IMR-90 (cell line): ENCODE data around the gene GPC5. TPM values are rescaled to one million over a fixed set of nuclear protein-coding genes. Genes with fewer than 3 reads are reported as not detected.

ENCODE experiments used
- ATAC-seq: fragments of 200-7000 bp; cut with Tn5 transposase; 2 replicates; pipeline ENCODE4 v1.9.1; 2020; ENCODE audit warnings: low read depth, mild to moderate bottlenecking, moderate library complexity
- BruUV-seq: library from RNA; stranded (reverse); fragments of 400-500 nt; replicated peaks from 2 replicates; lab custom pipeline; 2021; lab: Mats Ljungman, UMichigan
- CTCF ChIA-PET: fragments of 300-600 bp; formaldehyde crosslinking; extraction: SDS; loops from one replicate; lab custom pipeline; 2021; ENCODE audit warnings: antibody characterized with exemption; lab: Yijun Ruan, JAX
- POLR2A ChIA-PET: fragments of 300-600 bp; sonication (Branson Sonifier 250); formaldehyde crosslinking; loops from one replicate; lab custom pipeline; 2022; ENCODE audit warnings: antibody characterized with exemption; ENCODE audit not compliant: unreplicated experiment; lab: Charles Lee
- DNase-seq: peaks from one replicate; pipeline ENCODE4 v3.0.0; 2013
- H2AFZ ChIP-seq: replicated peaks from 2 replicates; pipeline ENCODE3; 2013; ENCODE audit warnings: low read length, mild to moderate bottlenecking; ENCODE audit not compliant: poor library complexity
- H2AK5ac ChIP-seq: 2 replicates; pipeline ENCODE4 v1.6.1; 2013; ENCODE audit warnings: low read depth, low read length, inconsistent platforms
- H2AK9ac ChIP-seq: replicated peaks from 2 replicates; pipeline ENCODE3; 2013; ENCODE audit warnings: mild to moderate bottlenecking, low read depth, low read length, moderate library complexity; ENCODE audit not compliant: poor library complexity
- H2BK120ac ChIP-seq: 2 replicates; pipeline ENCODE4 v1.6.1; 2013; ENCODE audit warnings: low read depth, low read length, inconsistent platforms
- H2BK15ac ChIP-seq: 3 replicates; pipeline ENCODE4 v1.6.1; 2013; ENCODE audit warnings: low read depth, low read length, inconsistent platforms
- H2BK20ac ChIP-seq: 2 replicates; pipeline ENCODE4 v1.6.1; 2013; ENCODE audit warnings: low read depth, mild to moderate bottlenecking, inconsistent platforms, low read length, moderate library complexity
- H2BK5ac ChIP-seq: 2 replicates; pipeline ENCODE4 v1.6.1; 2013; ENCODE audit warnings: mild to moderate bottlenecking, low read depth, low read length, inconsistent platforms; ENCODE audit not compliant: poor library complexity, severe bottlenecking
- H3K14ac ChIP-seq: replicated peaks from 2 replicates; pipeline ENCODE4 v1.6.1; 2013; ENCODE audit warnings: low read depth, low read length, inconsistent platforms
- H3K18ac ChIP-seq: 2 replicates; pipeline ENCODE4 v1.6.1; 2013; ENCODE audit warnings: low read depth, low read length, control low read depth
- H3K23ac ChIP-seq: 2 replicates; pipeline ENCODE4 v1.6.1; 2013; ENCODE audit warnings: low read depth, low read length, inconsistent platforms
- H3K27ac ChIP-seq: 2 replicates; pipeline ENCODE4 v1.5.1; 2013; ENCODE audit warnings: mild to moderate bottlenecking, control low read depth, low read length; ENCODE audit not compliant: insufficient read depth
- H3K27me3 ChIP-seq: 2 replicates; pipeline ENCODE4 v1.6.1; 2013; ENCODE audit warnings: low read length; ENCODE audit not compliant: control insufficient read depth, insufficient read depth
- H3K36me3 ChIP-seq: 2 replicates; pipeline ENCODE4 v1.6.1; 2013; ENCODE audit warnings: low read length, mixed read lengths; ENCODE audit not compliant: control insufficient read depth, insufficient read depth
- H3K4ac ChIP-seq: 2 replicates; pipeline ENCODE4 v1.6.1; 2013; ENCODE audit warnings: low read depth, low read length, inconsistent platforms
- H3K4me1 ChIP-seq: 2 replicates; pipeline ENCODE4 v1.6.1; 2013; ENCODE audit warnings: low read length, mixed read lengths; ENCODE audit not compliant: control insufficient read depth, insufficient read depth
- H3K4me2 ChIP-seq: 2 replicates; pipeline ENCODE4 v1.6.1; 2013; ENCODE audit warnings: low read depth, mild to moderate bottlenecking, control low read depth, low read length, moderate library complexity
- H3K4me3 ChIP-seq: 2 replicates; pipeline ENCODE4 v1.5.1; 2013; ENCODE audit warnings: low read depth, mild to moderate bottlenecking, control low read depth, low read length, moderate library complexity; ENCODE audit not compliant: insufficient read depth
- H3K56ac ChIP-seq: 2 replicates; pipeline ENCODE4 v1.6.1; 2013; ENCODE audit warnings: low read length, inconsistent platforms; ENCODE audit not compliant: insufficient read depth; ENCODE audit errors: extremely low read depth
- H3K79me1 ChIP-seq, 2 experiments: 2 replicates each; pipeline ENCODE4 v1.6.1; 2013; ENCODE audit warnings: low read length in 2 of 2, inconsistent platforms in 1 of 2, low read depth in 1 of 2
- H3K9ac ChIP-seq: 2 replicates; pipeline ENCODE4 v1.6.1; 2013; ENCODE audit warnings: low read depth, low read length, control low read depth
- H3K9me1 ChIP-seq: 2 replicates; pipeline ENCODE4 v1.6.1; 2013; ENCODE audit warnings: low read length, inconsistent platforms; ENCODE audit not compliant: insufficient read depth
- H3K9me3 ChIP-seq: 2 replicates; pipeline ENCODE4 v1.6.1; 2013; ENCODE audit warnings: low read length; ENCODE audit not compliant: control insufficient read depth, insufficient read depth
- H4K20me1 ChIP-seq: 2 replicates; pipeline ENCODE4 v1.6.1; 2013; ENCODE audit warnings: low read length, inconsistent platforms; ENCODE audit not compliant: insufficient read depth
- H4K5ac ChIP-seq: 2 replicates; pipeline ENCODE4 v1.6.1; 2013; ENCODE audit warnings: mild to moderate bottlenecking, low read depth, low read length, control low read depth
- H4K8ac ChIP-seq, 2 experiments: 2 replicates each; pipeline ENCODE4 v1.6.1; 2013; ENCODE audit warnings: low read depth in 2 of 2, low read length in 2 of 2, control low read depth in 1 of 2, inconsistent platforms in 1 of 2
- H4K91ac ChIP-seq: 2 replicates; pipeline ENCODE4 v1.6.1; 2013; ENCODE audit warnings: low read depth, low read length, inconsistent platforms; ENCODE audit not compliant: insufficient read depth
- BHLHE40 ChIP-seq: fragments of 150-350 bp; IDR thresholded peaks from 2 replicates; pipeline ENCODE4 v1.6.1; 2016; ENCODE audit warnings: mild to moderate bottlenecking, low read depth, low read length
- CEBPB ChIP-seq: IDR thresholded peaks from 2 replicates; pipeline ENCODE4 v1.6.1; 2012; ENCODE audit warnings: low read depth, low read length, improper control_type of control experiment
- CHD1 ChIP-seq: IDR thresholded peaks from 2 replicates; pipeline ENCODE4 v1.6.1; 2012; ENCODE audit warnings: low read depth, low read length, improper control_type of control experiment
- CTCF ChIP-seq: conservative IDR thresholded peaks from 2 replicates; pipeline ENCODE4 v1.5.1; 2012; ENCODE audit warnings: mild to moderate bottlenecking, low read depth, low read length, improper control_type of control experiment
- ELK1 ChIP-seq: fragments of 150-350 bp; IDR thresholded peaks from 2 replicates; pipeline ENCODE4 v1.6.1; 2016; ENCODE audit warnings: low read depth, mild to moderate bottlenecking, low read length, moderate library complexity, borderline replicate concordance
- FOS ChIP-seq: fragments of 150-350 bp; IDR thresholded peaks from 2 replicates; pipeline ENCODE4 v1.6.1; 2016; ENCODE audit warnings: low read depth, low read length
- MAFK ChIP-seq: IDR thresholded peaks from 2 replicates; pipeline ENCODE4 v1.6.1; 2012; ENCODE audit warnings: low read depth, low read length, improper control_type of control experiment
- MAZ ChIP-seq: IDR thresholded peaks from 2 replicates; pipeline ENCODE4 v1.6.1; 2012; ENCODE audit warnings: low read depth, mild to moderate bottlenecking, low read length, improper control_type of control experiment, moderate library complexity, borderline replicate concordance
- MXI1 ChIP-seq: IDR thresholded peaks from 2 replicates; pipeline ENCODE4 v1.6.1; 2012; ENCODE audit warnings: low read depth, mild to moderate bottlenecking, low read length, moderate library complexity, borderline replicate concordance
- NFE2L2 ChIP-seq: fragments of 150-350 bp; IDR thresholded peaks from 2 replicates; pipeline ENCODE4 v1.6.1; 2016; ENCODE audit warnings: low read depth, mild to moderate bottlenecking, low read length
- POLR2A ChIP-seq: IDR thresholded peaks from 2 replicates; pipeline ENCODE4 v1.6.1; 2012; ENCODE audit warnings: mild to moderate bottlenecking, low read depth, low read length
- RAD21 ChIP-seq: IDR thresholded peaks from 2 replicates; pipeline ENCODE4 v1.6.1; 2012; ENCODE audit warnings: low read length, improper control_type of control experiment
- RCOR1 ChIP-seq: IDR thresholded peaks from 2 replicates; pipeline ENCODE4 v1.6.1; 2012; ENCODE audit warnings: mild to moderate bottlenecking, low read length, improper control_type of control experiment; ENCODE audit not compliant: insufficient replicate concordance
- RFX5 ChIP-seq: IDR thresholded peaks from 2 replicates; pipeline ENCODE4 v1.8.0; 2012; ENCODE audit warnings: low read depth, mild to moderate bottlenecking, low read length, moderate library complexity
- SMC3 ChIP-seq: fragments of 150-350 bp; IDR thresholded peaks from 2 replicates; pipeline ENCODE4 v1.6.1; 2016; ENCODE audit warnings: low read depth, mild to moderate bottlenecking, antibody characterized with exemption, low read length, moderate library complexity
- USF2 ChIP-seq: fragments of 150-350 bp; IDR thresholded peaks from 2 replicates; pipeline ENCODE4 v1.6.1; 2017; ENCODE audit warnings: mild to moderate bottlenecking, antibody characterized with exemption, low read length, low read depth
- WGBS, 2 experiments: methylation state at CpG; one replicate each; pipeline versions ENCODE4 v1.1.5 to v1.1.7; 2013; ENCODE audit warnings: missing lambda C conversion rate in 2 of 2; ENCODE audit not compliant: insufficient read length in 1 of 2; ENCODE audit errors: extremely low coverage in 2 of 2; 5-methylcytosine and 5-hydroxymethylcytosine counted together
- dilution Hi-C: fragments of 300-500 bp; cut with HindIII; formaldehyde crosslinking; loops from one replicate; pipeline ENCODE4 v1.14.3; 2018; ENCODE audit warnings: low sequenced_read_pairs; ENCODE audit not compliant: unreplicated experiment
- in situ Hi-C: fragments of 300-500 bp; cut with MboI; formaldehyde crosslinking; loops from 3 replicates; pipeline ENCODE4 v1.14.3; 2019; ENCODE audit warnings: low sequenced_read_pairs, inconsistent platforms, mixed read lengths
- intact Hi-C: fragments of 100-400 bp; cut with micrococcal nuclease; formaldehyde crosslinking; loops from 2 replicates; pipeline ENCODE4 v1.10.0; 2022
- polyA plus RNA-seq, 3 experiments: library from polyadenylated mRNA; depleted of rRNA; stranded (reverse); fragments of >200 nt; gene quantifications; 2 replicates each; pipeline ENCODE4 v1.2.3, GENCODE V29; 2012; ENCODE audit warnings: low replicate concordance in 1 of 3
- total RNA-seq: library from RNA; depleted of rRNA; stranded (reverse); fragments of >200 nt; gene quantifications from 2 replicates; pipeline ENCODE4 v1.2.3, GENCODE V29; 2012

The GPC5 gene
- total and polyA plus RNA-seq, 2 of the 4 experiments (the other 2 are of a cell fraction): 0.94 to 1.8 TPM

GRCh38 chr13:91894316-91894715 is 495.9 kb downstream of the GPC5 start:
- Histone ChIP-seq H3K4me3 (no peak overlapping the region), H4K91ac (no peak overlapping the region), H3K23ac (no peak overlapping the region), H4K5ac (no peak overlapping the region), H2BK20ac (no peak overlapping the region), H2AK5ac (no peak overlapping the region), H3K14ac (no peak overlapping the region), H4K8ac (no peak overlapping the region), H2BK15ac (no peak overlapping the region), H3K36me3 (no peaks in the 10 kb centered on the region), H3K18ac (no peak overlapping the region), H4K20me1 (no peaks in the 10 kb centered on the region), H3K4me1 (no peaks in the 10 kb centered on the region), H3K56ac (no peak overlapping the region), H3K4ac (no peak overlapping the region), H2BK120ac (no peak overlapping the region), H3K9me1 (no peaks in the 10 kb centered on the region), H3K79me1 (no peaks in the 10 kb centered on the region), H2AK9ac (no peak overlapping the region), H2AFZ (no peak overlapping the region), H3K27me3 (no peaks in the 10 kb centered on the region), H3K27ac (no peak overlapping the region), H3K9ac (no peak overlapping the region), H3K9me3 (no peaks in the 10 kb centered on the region), H3K4me2 (no peak overlapping the region), H2BK5ac (no peak overlapping the region)
- DNase-seq (no peak), ATAC-seq (no peak)
- in situ Hi-C loops (no loop called here), dilution Hi-C loops (no loop called here), intact Hi-C loops (no loop called here)
- POLR2A ChIA-PET: no interaction called here
- WGBS, 2 experiments: no CpG with 5 or more reads among the region's 2 CpGs
- CTCF ChIA-PET: no interaction called here
- no TSS peak for BruUV-seq
- TF ChIP-seq RFX5: no peak
- no peak for TF ChIP-seq RAD21
- TF ChIP-seq MAFK: no peak
- no peak for TF ChIP-seq MAZ
- TF ChIP-seq USF2: no peak
- TF ChIP-seq RCOR1: no peak
- TF ChIP-seq NFE2L2: no peak
- no peak for TF ChIP-seq CHD1
- no peak for TF ChIP-seq POLR2A
- no peak for TF ChIP-seq SMC3
- TF ChIP-seq MXI1: no peak
- TF ChIP-seq BHLHE40: no peak
- TF ChIP-seq ELK1: no peak
- no peak for TF ChIP-seq FOS
- no peak for TF ChIP-seq CTCF
- no peak for TF ChIP-seq CEBPB
